Measurements from ENCODE around the gene TRAF1.

Gene TRAF1

DNA sequence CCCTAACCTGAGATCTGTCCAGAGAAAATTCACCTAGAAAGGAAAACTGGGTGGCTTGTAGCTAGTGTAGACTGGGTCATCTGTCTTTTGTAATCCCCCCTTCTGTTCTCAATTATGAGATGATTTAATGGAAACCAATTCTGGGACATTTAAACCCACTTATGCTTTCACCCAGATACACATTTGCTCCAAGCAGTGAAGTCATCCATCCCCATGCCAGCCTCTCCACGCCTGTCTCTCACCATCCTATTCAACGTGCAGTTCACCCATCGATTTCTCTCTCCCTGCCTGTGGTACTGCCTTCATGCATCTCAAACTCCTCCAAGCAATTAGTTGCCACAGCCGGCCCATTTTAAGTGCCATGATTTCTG lies 51.4 kb downstream of the TRAF1 start:
- no peak for DNase-seq
- Histone ChIP-seq H3K4me3 (ENCODE audit: low read depth, low read length) (no peak overlapping the region), H3K36me3 (peaks cover 48% of the 10 kb centered on the region), H3K9me3 (ENCODE audit: severe bottlenecking) (no peaks in the 10 kb centered on the region), H3K27ac (peak overlapping the region; percentile 97), H3K27me3 (ENCODE audit: insufficient read depth, low read depth, severe bottlenecking) (no peaks in the 10 kb centered on the region)
- TF ChIP-seq, protein P1, sequence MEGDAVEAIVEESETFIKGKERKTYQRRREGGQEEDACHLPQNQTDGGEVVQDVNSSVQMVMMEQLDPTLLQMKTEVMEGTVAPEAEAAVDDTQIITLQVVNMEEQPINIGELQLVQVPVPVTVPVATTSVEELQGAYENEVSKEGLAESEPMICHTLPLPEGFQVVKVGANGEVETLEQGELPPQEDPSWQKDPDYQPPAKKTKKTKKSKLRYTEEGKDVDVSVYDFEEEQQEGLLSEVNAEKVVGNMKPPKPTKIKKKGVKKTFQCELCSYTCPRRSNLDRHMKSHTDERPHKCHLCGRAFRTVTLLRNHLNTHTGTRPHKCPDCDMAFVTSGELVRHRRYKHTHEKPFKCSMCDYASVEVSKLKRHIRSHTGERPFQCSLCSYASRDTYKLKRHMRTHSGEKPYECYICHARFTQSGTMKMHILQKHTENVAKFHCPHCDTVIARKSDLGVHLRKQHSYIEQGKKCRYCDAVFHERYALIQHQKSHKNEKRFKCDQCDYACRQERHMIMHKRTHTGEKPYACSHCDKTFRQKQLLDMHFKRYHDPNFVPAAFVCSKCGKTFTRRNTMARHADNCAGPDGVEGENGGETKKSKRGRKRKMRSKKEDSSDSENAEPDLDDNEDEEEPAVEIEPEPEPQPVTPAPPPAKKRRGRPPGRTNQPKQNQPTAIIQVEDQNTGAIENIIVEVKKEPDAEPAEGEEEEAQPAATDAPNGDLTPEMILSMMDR (IDR thresholded peaks at IDR 0.05; ENCODE audit: low read depth, low read length) = no peak

DNA sequence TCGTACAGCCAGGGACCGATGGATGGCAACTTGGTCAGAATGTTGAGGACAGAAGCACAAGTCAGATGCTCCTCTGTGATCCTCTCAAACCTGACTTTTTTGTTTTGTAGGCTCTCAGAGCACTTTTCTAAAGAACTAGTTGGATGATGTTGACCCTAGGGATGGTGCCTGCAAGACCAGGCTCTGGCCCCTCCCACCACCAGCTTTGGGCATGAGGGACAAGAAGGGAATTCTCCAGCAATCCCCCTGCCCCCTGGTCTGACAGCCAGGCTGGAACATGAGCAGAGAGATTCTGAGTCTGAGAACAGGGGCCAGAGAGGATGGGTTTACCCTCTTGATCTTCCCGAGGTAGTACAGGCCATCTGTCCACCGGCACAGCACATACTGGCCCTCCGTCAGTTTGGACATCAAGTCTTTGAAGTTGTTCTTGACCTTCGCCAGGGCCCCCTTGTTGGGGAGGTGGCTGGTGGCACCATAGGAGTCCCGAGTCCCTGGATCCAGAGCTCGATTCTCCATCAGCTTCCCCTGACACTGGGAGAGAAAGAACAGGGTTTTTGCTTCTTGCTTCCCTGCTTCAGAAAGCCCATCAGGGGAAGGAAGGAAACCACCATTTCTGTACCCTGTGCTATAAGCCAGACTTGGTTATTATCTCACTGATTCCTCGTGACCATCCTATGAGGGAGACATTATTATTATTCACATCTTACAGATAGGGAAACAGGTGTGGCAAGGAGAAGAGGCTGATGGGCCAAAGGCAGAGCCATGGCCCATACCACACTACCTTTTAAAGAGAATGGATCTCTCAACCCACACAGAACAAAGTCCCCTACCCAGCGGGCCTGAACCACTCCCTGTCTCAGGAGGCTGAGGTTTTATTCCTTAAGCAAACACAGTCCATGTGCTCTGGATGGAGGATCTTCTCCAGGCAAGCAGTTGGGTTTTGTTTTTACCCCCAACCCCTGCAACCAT lies 52.1 kb downstream of the TRAF1 start:
- H3K4me3 ChIP-seq (ENCODE audit: low read depth, low read length) = no peak overlapping the region
- DNase-seq = no peak
- no peak overlapping the region for H3K27ac ChIP-seq

DNA sequence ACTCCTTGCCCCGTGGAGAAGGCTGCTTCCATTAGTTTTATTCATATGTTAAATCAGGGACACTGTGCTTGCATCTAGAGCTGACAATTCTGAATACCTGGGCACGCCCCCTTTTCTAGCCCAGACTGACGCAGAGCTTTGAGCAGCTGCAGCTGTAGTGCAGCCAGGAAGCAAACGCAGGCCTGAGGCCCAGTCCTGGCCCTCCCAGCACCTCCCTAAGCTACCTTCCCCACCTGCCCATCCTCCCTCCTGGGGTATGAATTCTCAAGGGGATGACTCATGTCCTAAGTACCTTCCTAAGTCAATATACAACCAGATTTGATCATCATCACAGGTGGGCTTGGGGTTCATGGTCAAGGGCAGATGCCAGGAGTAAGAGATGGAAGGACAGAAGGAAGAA lies 53.1 kb downstream of the TRAF1 start:
- no peak overlapping the region for H3K27ac ChIP-seq
- TF ChIP-seq, protein P1 (IDR thresholded peaks at IDR 0.05; ENCODE audit: low read depth, low read length) = no peak
- H3K4me3 ChIP-seq (ENCODE audit: low read depth, low read length) = no peak overlapping the region
- no peaks in the 10 kb centered on the region for H3K27me3 ChIP-seq (ENCODE audit: insufficient read depth, low read depth, severe bottlenecking)
- no peaks in the 10 kb centered on the region for H3K9me3 ChIP-seq (ENCODE audit: severe bottlenecking)
- H3K36me3 ChIP-seq = peaks cover 61% of the 10 kb centered on the region
- DNase-seq = no peak

More for the DNA sequence above, 52.1 kb downstream of the TRAF1 start:
- TF ChIP-seq, protein P1 (IDR thresholded peaks at IDR 0.05; ENCODE audit: low read depth, low read length) = no peak
- Histone ChIP-seq H3K27me3 (ENCODE audit: insufficient read depth, low read depth, severe bottlenecking) (no peaks in the 10 kb centered on the region), H3K36me3 (peaks cover 55% of the 10 kb centered on the region), H3K9me3 (ENCODE audit: severe bottlenecking) (no peaks in the 10 kb centered on the region)

DNA sequence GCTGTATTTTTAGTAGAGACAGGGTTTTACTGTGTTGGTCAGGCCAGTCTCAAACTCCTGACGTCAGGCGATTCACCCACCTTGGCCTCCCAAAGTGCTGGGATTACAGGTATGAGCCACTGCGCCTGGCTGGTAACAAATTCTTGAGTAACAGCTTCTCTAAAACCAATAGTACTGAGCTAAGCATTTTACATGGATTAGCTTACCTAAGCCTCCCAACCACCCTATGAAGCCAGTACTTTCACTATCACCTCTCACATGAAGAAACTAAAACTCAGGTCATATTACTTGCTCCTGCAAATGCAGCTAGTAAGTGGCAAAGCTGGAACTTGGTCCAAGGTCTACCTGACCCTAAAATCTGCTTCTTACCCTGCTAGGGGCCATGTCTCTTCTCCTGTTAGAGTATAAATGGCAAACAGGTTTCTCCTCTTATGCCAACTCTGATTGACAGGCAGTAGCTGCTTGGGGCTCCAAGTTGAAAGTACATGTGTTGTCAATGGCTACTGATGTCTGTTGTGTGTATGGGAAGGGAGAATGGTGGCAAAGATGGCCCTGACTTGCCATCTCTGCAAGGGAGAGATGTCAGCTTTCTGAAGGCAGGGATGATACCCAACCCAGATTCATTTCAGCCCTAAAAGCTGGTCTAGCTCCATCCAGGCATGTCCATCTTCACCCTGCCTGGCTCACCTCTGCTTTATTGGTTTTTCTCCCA lies 53.6 kb downstream of the TRAF1 start:
- peaks cover 66% of the 10 kb centered on the region for H3K36me3 ChIP-seq
- H3K27me3 ChIP-seq (ENCODE audit: insufficient read depth, low read depth, severe bottlenecking) = no peaks in the 10 kb centered on the region
- TF ChIP-seq, protein P1 (IDR thresholded peaks at IDR 0.05; ENCODE audit: low read depth, low read length) = no peak
- H3K27ac ChIP-seq = no peak overlapping the region
- H3K9me3 ChIP-seq (ENCODE audit: severe bottlenecking) = no peaks in the 10 kb centered on the region
- no peak overlapping the region for H3K4me3 ChIP-seq (ENCODE audit: low read depth, low read length)
- no peak for DNase-seq

DNA sequence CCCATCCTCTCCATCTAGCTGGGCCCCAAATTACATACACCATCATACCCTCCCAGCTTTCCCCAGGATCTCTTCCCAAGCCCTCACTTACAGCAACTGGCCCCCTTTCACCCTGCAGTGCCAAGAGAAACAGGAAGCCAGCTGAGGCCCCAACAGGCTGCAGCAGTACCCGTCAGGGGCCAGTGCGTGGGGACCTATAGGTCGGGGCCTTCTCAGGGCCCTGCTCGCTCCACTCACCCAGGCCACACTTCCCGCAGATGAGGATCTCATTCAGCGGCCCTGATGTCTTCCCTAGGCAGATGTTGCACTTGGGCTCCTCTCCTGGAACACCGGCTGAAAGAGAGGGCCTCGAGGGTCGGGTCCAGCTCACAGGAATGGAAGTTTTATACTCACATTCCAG lies 56.4 kb downstream of the TRAF1 start:
- Histone ChIP-seq H3K27ac (no peak overlapping the region), H3K36me3 (peaks cover 84% of the 10 kb centered on the region), H3K4me3 (ENCODE audit: low read depth, low read length) (no peak overlapping the region), H3K27me3 (ENCODE audit: insufficient read depth, low read depth, severe bottlenecking) (no peaks in the 10 kb centered on the region), H3K9me3 (ENCODE audit: severe bottlenecking) (no peaks in the 10 kb centered on the region)
- TF ChIP-seq, protein P1 (IDR thresholded peaks at IDR 0.05; ENCODE audit: low read depth, low read length) = no peak
- DNase-seq = no peak
